Muscle layer of colon (tissue), 2 donors: ENCODE data around the gene EFNA2.

Source experiments
- H3K27ac ChIP-seq: one replicate; pipeline ENCODE4 v1.7.0; 2013; ENCODE audit warnings: low read depth, mild to moderate bottlenecking, low read length, moderate library complexity
- H3K27me3 ChIP-seq, 2 donors: one replicate each; pipeline ENCODE4 v1.7.0; 2013; ENCODE audit warnings: low read length in 2 of 2, mild to moderate bottlenecking in 2 of 2; ENCODE audit not compliant: insufficient read depth in 2 of 2, control insufficient read depth in 1 of 2
- H3K36me3 ChIP-seq: one replicate; pipeline ENCODE4 v1.7.0; 2013; ENCODE audit warnings: mild to moderate bottlenecking, low read length; ENCODE audit not compliant: insufficient read depth
- H3K4me1 ChIP-seq: one replicate; pipeline ENCODE4 v1.7.0; 2013; ENCODE audit warnings: mild to moderate bottlenecking, low read length; ENCODE audit not compliant: insufficient read depth
- H3K4me3 ChIP-seq, 2 donors: one replicate each; pipeline ENCODE4 v1.7.0; 2013; ENCODE audit warnings: low read length in 2 of 2, low read depth in 1 of 2, mild to moderate bottlenecking in 1 of 2, moderate library complexity in 1 of 2
- H3K9ac ChIP-seq: one replicate; pipeline ENCODE4 v1.7.0; 2013; ENCODE audit warnings: low read length
- H3K9me3 ChIP-seq: one replicate; pipeline ENCODE4 v1.7.0; 2013; ENCODE audit warnings: mild to moderate bottlenecking, low read length
- donor health status: abdominal sarcoma.
- donor health status: Adenocarcinoma of cecum.

Gene EFNA2

GRCh38 chr19:1250437-1251260 is 35.0 kb upstream of the EFNA2 start:
- Histone ChIP-seq H3K9me3 (no peaks in the 10 kb centered on the region), H3K27ac (peak overlapping the region; percentile 100), H3K36me3 (peaks cover 16% of the 10 kb centered on the region), H3K27me3 (no peaks in the 10 kb centered on the region), H3K9ac (peak overlapping the region; percentile 78), H3K4me3 (peak overlapping the region; percentile 43 to 75), H3K4me1 (peaks cover 34% of the 10 kb centered on the region)

GRCh38 chr19:1251330-1252220 is 34.1 kb upstream of the EFNA2 start:
- Histone ChIP-seq H3K27ac (peak overlapping the region; percentile 100), H3K27me3 (no peaks in the 10 kb centered on the region), H3K4me3 (peak overlapping the region; percentile 43 to 75), H3K9ac (peak overlapping the region; percentile 78), H3K4me1 (peaks cover 26% of the 10 kb centered on the region), H3K9me3 (no peaks in the 10 kb centered on the region), H3K36me3 (peaks cover 21% of the 10 kb centered on the region)

GRCh38 chr19:1252221-1252820 is 33.4 kb upstream of the EFNA2 start:
- Histone ChIP-seq H3K27ac (peak overlapping the region; percentile 100), H3K27me3 (no peaks in the 10 kb centered on the region), H3K9me3 (no peaks in the 10 kb centered on the region), H3K36me3 (peaks cover 27% of the 10 kb centered on the region), H3K4me1 (peaks cover 25% of the 10 kb centered on the region), H3K9ac (peak overlapping the region; percentile 78), H3K4me3 (peak overlapping the region; percentile 43 to 75)

- Histone ChIP-seq H3K4me3 (peak overlapping the region; percentile 43 to 75), H3K36me3 (peaks cover 34% of the 10 kb centered on the region), H3K9ac (peak overlapping the region; percentile 80), H3K9me3 (no peaks in the 10 kb centered on the region), H3K27ac (peak overlapping the region; percentile 100), H3K4me1 (peaks cover 20% of the 10 kb centered on the region), H3K27me3 (no peaks in the 10 kb centered on the region)
Measured at GRCh38 chr19:1252821-1253513, 32.7 kb upstream of the EFNA2 start.

- Histone ChIP-seq H3K4me3 (peak overlapping the region; percentile 20 to 66), H3K4me1 (peaks cover 23% of the 10 kb centered on the region), H3K36me3 (peaks cover 39% of the 10 kb centered on the region), H3K27ac (peak overlapping the region; percentile 100), H3K27me3 (no peaks in the 10 kb centered on the region), H3K9me3 (no peaks in the 10 kb centered on the region), H3K9ac (peak overlapping the region; percentile 80)
Measured at GRCh38 chr19:1253514-1254080, 32.1 kb upstream of the EFNA2 start.

GRCh38 chr19:1254081-1254527 is 31.6 kb upstream of the EFNA2 start:
- H3K27me3 ChIP-seq: no peaks in the 10 kb centered on the region
- peaks cover 23% of the 10 kb centered on the region for H3K4me1 ChIP-seq
- peaks cover 39% of the 10 kb centered on the region for H3K36me3 ChIP-seq
- H3K4me3 ChIP-seq: peak overlapping the region in 1 of 2 donors; percentile 66
- H3K9ac ChIP-seq: peak overlapping the region; percentile 80
- no peaks in the 10 kb centered on the region for H3K9me3 ChIP-seq
- H3K27ac ChIP-seq: peak overlapping the region; percentile 100

GRCh38 chr19:1254530-1255185 is 31.0 kb upstream of the EFNA2 start:
- Histone ChIP-seq H3K9me3 (no peaks in the 10 kb centered on the region), H3K27me3 (no peaks in the 10 kb centered on the region), H3K27ac (peak overlapping the region; percentile 100), H3K4me3 (no peak overlapping the region), H3K36me3 (peaks cover 39% of the 10 kb centered on the region), H3K9ac (peak overlapping the region; percentile 33), H3K4me1 (peaks cover 24% of the 10 kb centered on the region)

- Histone ChIP-seq H3K27ac (peak overlapping the region; percentile 100), H3K4me3 (no peak overlapping the region), H3K4me1 (peaks cover 32% of the 10 kb centered on the region), H3K9ac (no peak overlapping the region), H3K36me3 (peaks cover 39% of the 10 kb centered on the region), H3K9me3 (no peaks in the 10 kb centered on the region), H3K27me3 (no peaks in the 10 kb centered on the region)
Measured at GRCh38 chr19:1255186-1256161, 30.2 kb upstream of the EFNA2 start.

- Histone ChIP-seq H3K9ac (no peak overlapping the region), H3K27ac (no peak overlapping the region), H3K36me3 (peaks cover 39% of the 10 kb centered on the region), H3K4me3 (no peak overlapping the region), H3K4me1 (peaks cover 42% of the 10 kb centered on the region), H3K27me3 (no peaks in the 10 kb centered on the region), H3K9me3 (no peaks in the 10 kb centered on the region)
Measured at GRCh38 chr19:1256646-1257474, 28.8 kb upstream of the EFNA2 start.
